HG03457 (cell line): ENCODE results near the gene ARSG.
"Not testable (repeated sequence)": the region's sequence is repeated elsewhere in the genome, so short reads cannot be mapped to it uniquely, and the experiment has no call there.

Experiments
- ATAC-seq: cut with Tn5 transposase; IDR thresholded peaks from one replicate; pipeline ENCODE4 v1.9.1; 2021; ENCODE audit warnings: moderate number of reproducible peaks; ENCODE audit not compliant: unreplicated experiment

The ARSG gene

GRCh38 chr17:68302666-68303065 lies 11.4 kb downstream of the ARSG start:
- ATAC-seq: no peak

GRCh38 chr17:68304706-68305105 lies 13.4 kb downstream of the ARSG start:
- no peak for ATAC-seq

GRCh38 chr17:68305142-68305541 lies 13.8 kb downstream of the ARSG start:
- no peak for ATAC-seq

- ATAC-seq: no peak
Observed at GRCh38 chr17:68306819-68307218, 15.5 kb downstream of the ARSG start.

GRCh38 chr17:68307443-68307842 lies 16.1 kb downstream of the ARSG start:
- ATAC-seq: no peak

GRCh38 chr17:68308486-68308885 lies 17.2 kb downstream of the ARSG start:
- not testable (repeated sequence) for ATAC-seq

GRCh38 chr17:68309066-68309670 lies 17.9 kb downstream of the ARSG start:
- not testable (repeated sequence) for ATAC-seq

- ATAC-seq: no peak
Observed at GRCh38 chr17:68310152-68310551, 18.9 kb downstream of the ARSG start.

- ATAC-seq: no peak
Observed at GRCh38 chr17:68314916-68315535, 23.7 kb downstream of the ARSG start.

- ATAC-seq: no peak
Observed at GRCh38 chr17:68315930-68316329, 24.6 kb downstream of the ARSG start.

GRCh38 chr17:68317458-68317857 lies 26.2 kb downstream of the ARSG start:
- no peak for ATAC-seq

- ATAC-seq: no peak
Observed at GRCh38 chr17:68318103-68318991, 27.1 kb downstream of the ARSG start.

- no peak for ATAC-seq
Observed at GRCh38 chr17:68319410-68320162, 28.3 kb downstream of the ARSG start.

- no peak for ATAC-seq
Observed at GRCh38 chr17:68320311-68320865, 29.1 kb downstream of the ARSG start.

GRCh38 chr17:68320943-68321555 lies 29.8 kb downstream of the ARSG start:
- ATAC-seq: no peak

GRCh38 chr17:68321556-68321954 lies 30.3 kb downstream of the ARSG start:
- no peak for ATAC-seq

- no peak for ATAC-seq
Observed at GRCh38 chr17:68322630-68323029, 31.3 kb downstream of the ARSG start.

GRCh38 chr17:68324114-68324513 lies 32.8 kb downstream of the ARSG start:
- ATAC-seq: no peak

- no peak for ATAC-seq
Observed at GRCh38 chr17:68324654-68325336, 33.5 kb downstream of the ARSG start.

- ATAC-seq: no peak
Observed at GRCh38 chr17:68325961-68326360, 34.7 kb downstream of the ARSG start.
